ENCODE measurements around the gene PIK3IP1. TPM values are rescaled to one million over a fixed set of nuclear protein-coding genes. Genes with fewer than 3 reads are reported as not detected.

PIK3IP1 gene
- total and polyA plus RNA-seq, 2 donors from 2014 or later, result 21.4 to 42.7 TPM

DNA sequence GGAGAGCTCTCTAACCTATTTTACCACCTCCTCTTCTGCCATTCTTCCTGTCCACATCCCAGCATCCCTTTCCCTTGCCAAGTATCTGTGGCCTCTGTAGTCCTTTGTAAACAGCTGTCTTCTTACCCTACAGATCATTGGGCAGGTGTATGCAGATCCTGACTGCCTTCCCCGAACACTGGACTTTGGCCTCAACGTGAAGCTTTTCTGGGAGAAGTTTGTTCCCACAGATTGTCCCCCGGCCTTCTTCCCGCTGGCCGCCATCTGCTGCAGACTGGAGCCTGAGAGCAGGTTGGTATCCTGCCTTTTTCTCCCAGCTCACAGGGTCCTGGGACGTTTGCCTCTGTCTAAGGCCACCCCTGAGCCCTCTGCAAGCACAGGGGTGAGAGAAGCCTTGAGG, 17.3 kb downstream of the PIK3IP1 start:
- no peak overlapping the region for H3K4me3 ChIP-seq (ENCODE audit: low read length in 3 of 3)
- H3K9me3 ChIP-seq (ENCODE audit: control insufficient read depth in 2 of 3, insufficient read depth in 1 of 3, low read length in 3 of 3), result no peaks in the 10 kb centered on the region
- intact Hi-C loops (cut with DNase I), result no loop called here
- H3K27ac ChIP-seq (ENCODE audit: low read depth in 2 of 2, low read length in 2 of 2), result no peak overlapping the region
- peaks cover 8 to 23% (median 20%) of the 10 kb centered on the region in 3 donors for H3K4me1 ChIP-seq (ENCODE audit: control insufficient read depth in 2 of 3, insufficient read depth in 2 of 3, low read depth in 1 of 3, low read length in 3 of 3)
- no peak for DNase-seq
- no peak overlapping the region for H3K9ac ChIP-seq (ENCODE audit: low read length in 3 of 3)
- peaks cover 7 to 26% (median 20%) of the 10 kb centered on the region in 3 donors for H3K36me3 ChIP-seq (ENCODE audit: control insufficient read depth in 2 of 3, insufficient read depth in 3 of 3, low read length in 3 of 3)
- TF ChIP-seq, protein P1, sequence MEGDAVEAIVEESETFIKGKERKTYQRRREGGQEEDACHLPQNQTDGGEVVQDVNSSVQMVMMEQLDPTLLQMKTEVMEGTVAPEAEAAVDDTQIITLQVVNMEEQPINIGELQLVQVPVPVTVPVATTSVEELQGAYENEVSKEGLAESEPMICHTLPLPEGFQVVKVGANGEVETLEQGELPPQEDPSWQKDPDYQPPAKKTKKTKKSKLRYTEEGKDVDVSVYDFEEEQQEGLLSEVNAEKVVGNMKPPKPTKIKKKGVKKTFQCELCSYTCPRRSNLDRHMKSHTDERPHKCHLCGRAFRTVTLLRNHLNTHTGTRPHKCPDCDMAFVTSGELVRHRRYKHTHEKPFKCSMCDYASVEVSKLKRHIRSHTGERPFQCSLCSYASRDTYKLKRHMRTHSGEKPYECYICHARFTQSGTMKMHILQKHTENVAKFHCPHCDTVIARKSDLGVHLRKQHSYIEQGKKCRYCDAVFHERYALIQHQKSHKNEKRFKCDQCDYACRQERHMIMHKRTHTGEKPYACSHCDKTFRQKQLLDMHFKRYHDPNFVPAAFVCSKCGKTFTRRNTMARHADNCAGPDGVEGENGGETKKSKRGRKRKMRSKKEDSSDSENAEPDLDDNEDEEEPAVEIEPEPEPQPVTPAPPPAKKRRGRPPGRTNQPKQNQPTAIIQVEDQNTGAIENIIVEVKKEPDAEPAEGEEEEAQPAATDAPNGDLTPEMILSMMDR (IDR thresholded peaks at IDR 0.05; ENCODE audit: borderline replicate concordance, extremely low read depth, insufficient read depth), result no peak
- no peaks in the 10 kb centered on the region for H3K27me3 ChIP-seq (ENCODE audit: control insufficient read depth, insufficient read depth, low read length)
- no peak for FAIRE-seq

DNA sequence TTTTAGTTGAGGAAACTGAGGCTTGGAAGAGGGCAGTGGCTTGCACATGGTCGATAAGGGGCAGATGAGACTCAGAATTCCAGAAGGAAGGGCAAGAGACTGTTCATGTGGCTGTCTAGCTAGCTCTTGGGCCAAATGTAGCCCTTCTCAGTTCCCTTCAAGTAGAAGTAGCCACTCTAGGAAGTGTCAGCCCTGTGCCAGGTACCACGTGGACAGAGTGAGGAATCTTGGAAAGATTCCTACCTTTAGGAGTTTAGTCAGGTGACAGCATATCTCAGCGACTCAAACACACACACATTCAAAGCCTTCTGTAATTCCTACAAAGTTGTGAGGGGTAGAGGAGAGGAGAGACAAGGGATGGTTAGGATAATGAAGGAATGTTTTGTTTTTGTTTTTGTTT, 18.3 kb downstream of the PIK3IP1 start:
- DNase-seq, result no peak
- Histone ChIP-seq H3K4me1 (ENCODE audit: control insufficient read depth in 2 of 3, insufficient read depth in 2 of 3, low read depth in 1 of 3, low read length in 3 of 3) (peaks cover 8 to 24% (median 23%) of the 10 kb centered on the region in 3 donors), H3K36me3 (ENCODE audit: control insufficient read depth in 2 of 3, insufficient read depth in 3 of 3, low read length in 3 of 3) (peaks cover 4 to 19% (median 14%) of the 10 kb centered on the region in 3 donors), H3K9me3 (ENCODE audit: control insufficient read depth in 2 of 3, insufficient read depth in 1 of 3, low read length in 3 of 3) (no peaks in the 10 kb centered on the region), H3K27ac (ENCODE audit: low read depth in 2 of 2, low read length in 2 of 2) (no peak overlapping the region), H3K9ac (ENCODE audit: low read length in 3 of 3) (no peak overlapping the region), H3K27me3 (ENCODE audit: control insufficient read depth, insufficient read depth, low read length) (no peaks in the 10 kb centered on the region), H3K4me3 (ENCODE audit: low read length in 3 of 3) (no peak overlapping the region)
- TF ChIP-seq, protein P1 (IDR thresholded peaks at IDR 0.05; ENCODE audit: borderline replicate concordance, extremely low read depth, insufficient read depth), result no peak
- intact Hi-C loops (cut with DNase I), result no loop called here
- FAIRE-seq, result no peak

DNA sequence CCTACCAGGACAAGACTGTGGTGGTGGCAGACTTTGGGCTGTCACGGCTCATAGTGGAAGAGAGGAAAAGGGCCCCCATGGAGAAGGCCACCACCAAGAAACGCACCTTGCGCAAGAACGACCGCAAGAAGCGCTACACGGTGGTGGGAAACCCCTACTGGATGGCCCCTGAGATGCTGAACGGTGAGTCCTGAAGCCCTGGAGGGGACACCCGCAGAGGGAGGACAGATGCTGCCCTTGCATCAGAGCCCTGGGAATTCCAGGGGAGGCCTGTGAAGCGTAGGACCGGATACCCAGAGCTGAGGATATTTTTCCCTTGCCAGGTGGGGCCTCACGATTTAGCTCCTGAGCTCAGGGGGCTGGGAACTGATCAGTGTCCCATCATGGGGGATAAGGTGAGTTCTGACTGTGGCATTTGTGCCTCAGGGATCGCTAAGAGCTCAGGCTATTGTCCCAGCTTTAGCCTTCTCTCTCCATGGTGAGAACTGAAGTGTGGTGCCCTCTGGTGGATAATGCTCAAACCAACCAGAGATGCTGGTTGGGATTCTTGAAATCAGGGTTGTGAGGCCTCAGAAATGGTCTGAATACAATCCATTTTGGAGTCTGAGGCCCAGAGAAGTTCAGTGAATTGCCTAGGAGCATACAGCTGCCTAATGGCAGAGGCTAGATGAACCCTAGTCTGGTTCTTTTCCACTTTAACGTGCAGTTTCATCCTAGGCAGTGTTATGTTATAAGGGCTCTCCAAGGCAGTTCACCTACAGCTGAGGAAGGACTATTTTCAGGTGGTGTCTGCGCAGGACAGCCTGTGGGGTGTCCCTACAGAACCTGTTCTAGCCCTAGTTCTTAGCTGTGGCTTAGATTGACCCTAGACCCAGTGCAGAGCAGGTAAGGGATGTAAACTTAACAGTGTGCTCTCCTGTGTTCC, 19.5 kb downstream of the PIK3IP1 start:
- TF ChIP-seq, protein P1 (IDR thresholded peaks at IDR 0.05; ENCODE audit: borderline replicate concordance, extremely low read depth, insufficient read depth), result peak; percentile 79
- H3K9me3 ChIP-seq (ENCODE audit: control insufficient read depth in 2 of 3, insufficient read depth in 1 of 3, low read length in 3 of 3), result no peaks in the 10 kb centered on the region
- FAIRE-seq (no peak), DNase-seq (peak in 3 of 5 donors; percentile 67 to 89 (median 87))
- no peaks in the 10 kb centered on the region for H3K27me3 ChIP-seq (ENCODE audit: control insufficient read depth, insufficient read depth, low read length)
- H3K36me3 ChIP-seq (ENCODE audit: control insufficient read depth in 2 of 3, insufficient read depth in 3 of 3, low read length in 3 of 3), result peaks cover 4 to 21% (median 16%) of the 10 kb centered on the region in 3 donors
- no peak overlapping the region for H3K4me3 ChIP-seq (ENCODE audit: low read length in 3 of 3)
- peak overlapping the region in 1 of 2 donors; percentile 23 for H3K27ac ChIP-seq (ENCODE audit: low read depth in 2 of 2, low read length in 2 of 2)
- H3K4me1 ChIP-seq (ENCODE audit: control insufficient read depth in 2 of 3, insufficient read depth in 2 of 3, low read depth in 1 of 3, low read length in 3 of 3), result peaks cover 8 to 24% (median 23%) of the 10 kb centered on the region in 3 donors
- no peak overlapping the region for H3K9ac ChIP-seq (ENCODE audit: low read length in 3 of 3)
- intact Hi-C loops (cut with DNase I), result no loop called here
